Panc1 (cell line): Measurements from ENCODE around the gene CHTF8.

ENCODE experiments used
- POLR2AphosphoS5 ChIP-seq: IDR thresholded peaks from 2 replicates; pipeline ENCODE4 v1.6.1; 2012; ENCODE audit warnings: mild to moderate bottlenecking, low read depth, low read length, moderate library complexity
- TCF7L2 ChIP-seq: IDR thresholded peaks from 2 replicates; pipeline ENCODE4 v1.6.1; 2011; ENCODE audit warnings: mild to moderate bottlenecking, low read depth, low read length, inconsistent platforms
- TF ChIP-seq, protein P1 (sequence below): fragments of 450-650 bp; IDR thresholded peaks from 2 replicates; pipeline ENCODE4 v1.5.1; 2017; ENCODE audit warnings: mild to moderate bottlenecking
- TF ChIP-seq, protein P2 (sequence below), 2 experiments: IDR thresholded peaks; 2 replicates each; pipeline ENCODE4 v1.6.1; 2011 to 2012; ENCODE audit warnings: low read depth in 2 of 2, control low read depth in 1 of 2, low read length in 1 of 2, mild to moderate bottlenecking in 1 of 2, moderate library complexity in 1 of 2; ENCODE audit not compliant: insufficient read depth in 1 of 2

DNA sequence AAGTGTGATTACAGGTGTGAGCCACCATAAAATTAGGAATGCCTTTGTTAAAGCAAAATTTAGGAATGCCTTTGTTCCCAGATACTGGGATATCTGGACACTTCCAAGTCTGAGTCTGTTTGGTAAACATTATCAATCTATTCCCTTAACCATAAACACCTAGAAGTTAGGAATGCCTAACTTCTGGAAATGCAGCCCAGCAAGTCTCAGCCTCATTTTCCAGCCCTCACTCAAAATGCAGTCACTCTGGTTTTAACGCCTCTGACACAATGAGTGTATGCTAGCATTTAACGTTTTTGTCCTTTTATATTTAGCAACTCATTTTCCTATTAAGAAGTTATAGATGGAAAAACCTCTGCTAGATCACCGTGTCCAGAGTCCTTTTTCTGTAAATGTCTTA lies 61.4 kb downstream of the CHTF8 start:
- TF ChIP-seq, protein P1, sequence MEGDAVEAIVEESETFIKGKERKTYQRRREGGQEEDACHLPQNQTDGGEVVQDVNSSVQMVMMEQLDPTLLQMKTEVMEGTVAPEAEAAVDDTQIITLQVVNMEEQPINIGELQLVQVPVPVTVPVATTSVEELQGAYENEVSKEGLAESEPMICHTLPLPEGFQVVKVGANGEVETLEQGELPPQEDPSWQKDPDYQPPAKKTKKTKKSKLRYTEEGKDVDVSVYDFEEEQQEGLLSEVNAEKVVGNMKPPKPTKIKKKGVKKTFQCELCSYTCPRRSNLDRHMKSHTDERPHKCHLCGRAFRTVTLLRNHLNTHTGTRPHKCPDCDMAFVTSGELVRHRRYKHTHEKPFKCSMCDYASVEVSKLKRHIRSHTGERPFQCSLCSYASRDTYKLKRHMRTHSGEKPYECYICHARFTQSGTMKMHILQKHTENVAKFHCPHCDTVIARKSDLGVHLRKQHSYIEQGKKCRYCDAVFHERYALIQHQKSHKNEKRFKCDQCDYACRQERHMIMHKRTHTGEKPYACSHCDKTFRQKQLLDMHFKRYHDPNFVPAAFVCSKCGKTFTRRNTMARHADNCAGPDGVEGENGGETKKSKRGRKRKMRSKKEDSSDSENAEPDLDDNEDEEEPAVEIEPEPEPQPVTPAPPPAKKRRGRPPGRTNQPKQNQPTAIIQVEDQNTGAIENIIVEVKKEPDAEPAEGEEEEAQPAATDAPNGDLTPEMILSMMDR = no peak
- no peak for TF ChIP-seq POLR2AphosphoS5
- TF ChIP-seq, protein P2, sequence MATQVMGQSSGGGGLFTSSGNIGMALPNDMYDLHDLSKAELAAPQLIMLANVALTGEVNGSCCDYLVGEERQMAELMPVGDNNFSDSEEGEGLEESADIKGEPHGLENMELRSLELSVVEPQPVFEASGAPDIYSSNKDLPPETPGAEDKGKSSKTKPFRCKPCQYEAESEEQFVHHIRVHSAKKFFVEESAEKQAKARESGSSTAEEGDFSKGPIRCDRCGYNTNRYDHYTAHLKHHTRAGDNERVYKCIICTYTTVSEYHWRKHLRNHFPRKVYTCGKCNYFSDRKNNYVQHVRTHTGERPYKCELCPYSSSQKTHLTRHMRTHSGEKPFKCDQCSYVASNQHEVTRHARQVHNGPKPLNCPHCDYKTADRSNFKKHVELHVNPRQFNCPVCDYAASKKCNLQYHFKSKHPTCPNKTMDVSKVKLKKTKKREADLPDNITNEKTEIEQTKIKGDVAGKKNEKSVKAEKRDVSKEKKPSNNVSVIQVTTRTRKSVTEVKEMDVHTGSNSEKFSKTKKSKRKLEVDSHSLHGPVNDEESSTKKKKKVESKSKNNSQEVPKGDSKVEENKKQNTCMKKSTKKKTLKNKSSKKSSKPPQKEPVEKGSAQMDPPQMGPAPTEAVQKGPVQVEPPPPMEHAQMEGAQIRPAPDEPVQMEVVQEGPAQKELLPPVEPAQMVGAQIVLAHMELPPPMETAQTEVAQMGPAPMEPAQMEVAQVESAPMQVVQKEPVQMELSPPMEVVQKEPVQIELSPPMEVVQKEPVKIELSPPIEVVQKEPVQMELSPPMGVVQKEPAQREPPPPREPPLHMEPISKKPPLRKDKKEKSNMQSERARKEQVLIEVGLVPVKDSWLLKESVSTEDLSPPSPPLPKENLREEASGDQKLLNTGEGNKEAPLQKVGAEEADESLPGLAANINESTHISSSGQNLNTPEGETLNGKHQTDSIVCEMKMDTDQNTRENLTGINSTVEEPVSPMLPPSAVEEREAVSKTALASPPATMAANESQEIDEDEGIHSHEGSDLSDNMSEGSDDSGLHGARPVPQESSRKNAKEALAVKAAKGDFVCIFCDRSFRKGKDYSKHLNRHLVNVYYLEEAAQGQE (IDR thresholded peaks at IDR 0.05; ENCODE audit: insufficient read depth in 1 of 2, low read depth in 2 of 2, low read length in 1 of 2) = no peak
- no peak for TF ChIP-seq TCF7L2
